ENCODE measurements around the gene GRXCR2. TPM values are rescaled to one million over a fixed set of nuclear protein-coding genes. Genes with fewer than 3 reads are reported as not detected.
"Not testable (repeated sequence)": the region's sequence is repeated elsewhere in the genome, so short reads cannot be mapped to it uniquely, and the experiment has no call there.

GRXCR2 gene
- total RNA-seq, 2 experiments from 2014 or later, result not detected

DNA sequence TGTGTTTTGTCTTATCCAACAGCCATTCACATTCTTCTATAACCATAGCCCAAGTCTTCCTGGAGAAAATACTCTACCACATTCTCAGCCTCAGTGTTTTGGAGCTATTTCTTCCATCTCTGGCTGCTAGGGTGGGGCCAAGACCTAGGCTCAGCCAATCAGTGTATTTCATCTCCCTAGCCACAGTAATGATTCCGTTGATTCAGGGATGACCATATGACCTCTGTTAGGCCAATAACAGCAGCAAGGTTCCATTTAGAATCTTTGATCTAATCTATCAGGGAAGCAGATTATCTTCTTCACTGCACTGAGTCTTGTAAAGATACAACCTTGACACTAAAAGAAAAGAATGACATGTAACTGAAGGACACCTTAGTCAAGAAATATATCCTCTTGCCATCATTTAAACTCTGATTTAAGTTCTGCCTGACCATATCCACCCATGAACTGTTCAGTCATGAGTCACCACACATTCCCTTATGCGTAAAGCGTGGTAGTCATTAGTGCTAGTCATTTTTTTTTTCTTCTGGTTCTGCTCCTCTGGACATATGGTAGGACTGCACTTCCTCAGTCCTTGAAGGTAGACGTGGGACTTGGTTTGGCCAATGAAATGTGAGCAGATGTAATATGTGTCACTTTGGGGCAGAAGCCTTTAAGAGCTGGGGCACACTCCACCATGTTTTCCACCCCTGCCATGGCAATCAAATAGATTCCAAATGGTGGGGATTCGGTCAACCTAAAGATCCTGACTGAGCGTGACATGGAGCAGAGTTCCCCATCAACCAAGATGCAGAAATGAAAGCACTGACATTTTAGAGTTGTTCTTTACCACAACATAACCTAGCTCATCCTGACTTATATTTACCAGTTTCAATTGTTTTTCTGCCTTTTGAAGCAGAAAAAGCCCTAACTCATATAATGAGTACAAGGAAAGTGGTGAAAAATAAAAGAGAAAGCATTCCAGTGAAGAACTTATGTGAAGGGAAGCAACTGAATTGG lies 25.0 kb downstream of the GRXCR2 start:
- no peaks in the 10 kb centered on the region for H3K4me1 Mint-ChIP-seq (ENCODE audit: low read depth)
- ChIA-PET POLR2A (no interaction called here), CTCF (no interaction called here)
- intact Hi-C loops (cut with micrococcal nuclease), result no loop called here
- H3K27ac Mint-ChIP-seq, result no peak overlapping the region
- no peak for DNase-seq
- no peak overlapping the region for H3K4me3 Mint-ChIP-seq
- H3K36me3 Mint-ChIP-seq, result no peaks in the 10 kb centered on the region
- no peaks in the 10 kb centered on the region for H3K9me3 Mint-ChIP-seq
- H3K27me3 Mint-ChIP-seq, result peaks cover 3% of the 10 kb centered on the region

GRCh38 chr5:145846081-145846480 lies 26.7 kb downstream of the GRXCR2 start:
- no peak for DNase-seq
- Mint-ChIP-seq H3K4me1 (ENCODE audit: low read depth) (no peaks in the 10 kb centered on the region), H3K4me3 (no peak overlapping the region), H3K27ac (no peak overlapping the region), H3K9me3 (no peaks in the 10 kb centered on the region), H3K27me3 (peaks cover 3% of the 10 kb centered on the region), H3K36me3 (no peaks in the 10 kb centered on the region)
- ChIA-PET CTCF (no interaction called here), POLR2A (no interaction called here)
- intact Hi-C loops (cut with micrococcal nuclease), result no loop called here

GRCh38 chr5:145841299-145841698 lies 31.5 kb downstream of the GRXCR2 start:
- POLR2A ChIA-PET, result no interaction called here
- peaks cover 2% of the 10 kb centered on the region for H3K4me1 Mint-ChIP-seq (ENCODE audit: low read depth)
- DNase-seq, result no peak
- H3K27ac Mint-ChIP-seq, result no peak overlapping the region
- intact Hi-C loops (cut with micrococcal nuclease), result no loop called here
- no peak overlapping the region for H3K4me3 Mint-ChIP-seq
- H3K36me3 Mint-ChIP-seq, result no peaks in the 10 kb centered on the region
- H3K9me3 Mint-ChIP-seq, result no peaks in the 10 kb centered on the region
- CTCF ChIA-PET, result interaction anchor here (0.9 to 1.4 kb wide), 2 partner anchors 14 to 16 kb away, joined by 3 to 4 read pairs; no protein-coding TSS in a partner anchor
- peaks cover 5% of the 10 kb centered on the region for H3K27me3 Mint-ChIP-seq

DNA sequence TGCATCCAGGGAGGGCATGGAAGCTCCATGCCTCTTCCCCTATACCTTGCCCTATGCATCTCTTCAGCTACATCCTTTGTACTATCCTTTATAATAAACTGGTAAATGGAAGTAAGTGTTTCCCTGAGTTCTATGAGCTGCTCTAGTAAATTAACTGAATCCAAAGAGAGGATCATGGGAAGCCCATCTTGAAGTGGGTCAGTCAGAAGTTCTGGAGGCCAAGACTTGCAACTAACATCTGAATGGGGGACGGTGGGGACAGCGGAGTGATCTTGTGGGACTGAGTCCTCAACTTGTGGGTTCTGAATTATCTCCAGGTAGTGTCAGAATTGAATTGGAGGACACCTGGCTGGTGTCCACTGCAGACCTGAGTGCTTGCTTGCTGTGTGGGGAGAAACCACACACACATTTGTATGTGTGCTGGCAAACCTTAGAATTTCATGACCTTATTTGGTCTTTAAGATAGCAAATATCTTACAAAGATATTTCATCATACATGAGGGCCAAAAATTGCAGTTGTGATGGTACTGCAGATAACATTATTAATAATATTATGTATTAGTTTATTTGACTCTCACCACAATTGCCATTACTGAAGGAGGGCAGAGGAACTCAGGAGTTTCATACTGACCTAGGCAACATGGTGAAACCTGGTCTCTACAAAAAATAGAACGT lies 32.2 kb downstream of the GRXCR2 start:
- H3K4me1 Mint-ChIP-seq (ENCODE audit: low read depth), result peaks cover 7% of the 10 kb centered on the region
- intact Hi-C loops (cut with micrococcal nuclease), result no loop called here
- H3K27ac Mint-ChIP-seq, result no peak overlapping the region
- ChIA-PET POLR2A (no interaction called here), CTCF (interaction anchor here (1.0 kb wide), 1 partner anchor 15 kb away, joined by 3 read pairs; no protein-coding TSS in a partner anchor)
- no peaks in the 10 kb centered on the region for H3K9me3 Mint-ChIP-seq
- H3K36me3 Mint-ChIP-seq, result no peaks in the 10 kb centered on the region
- no peak for DNase-seq
- no peak overlapping the region for H3K4me3 Mint-ChIP-seq
- H3K27me3 Mint-ChIP-seq, result peaks cover 7% of the 10 kb centered on the region

- Mint-ChIP-seq H3K9me3 (no peaks in the 10 kb centered on the region), H3K36me3 (no peaks in the 10 kb centered on the region), H3K4me3 (no peak overlapping the region), H3K4me1 (ENCODE audit: low read depth) (peaks cover 8% of the 10 kb centered on the region), H3K27me3 (peaks cover 7% of the 10 kb centered on the region), H3K27ac (no peak overlapping the region)
- CTCF ChIA-PET, result interaction anchor here (4.6 kb wide), 1 partner anchor 12 kb away, joined by 32 read pairs; no protein-coding TSS in a partner anchor
- intact Hi-C loops (cut with micrococcal nuclease), result loop anchor here (5.0 to 10.0 kb wide), 3 partner anchors 41 to 607 kb away; partner anchors contain the start of genes RBM27 and TCERG1
- POLR2A ChIA-PET, result no interaction called here
- no peak for DNase-seq
Observed at GRCh38 chr5:145838276-145838675, 34.5 kb downstream of the GRXCR2 start.

DNA sequence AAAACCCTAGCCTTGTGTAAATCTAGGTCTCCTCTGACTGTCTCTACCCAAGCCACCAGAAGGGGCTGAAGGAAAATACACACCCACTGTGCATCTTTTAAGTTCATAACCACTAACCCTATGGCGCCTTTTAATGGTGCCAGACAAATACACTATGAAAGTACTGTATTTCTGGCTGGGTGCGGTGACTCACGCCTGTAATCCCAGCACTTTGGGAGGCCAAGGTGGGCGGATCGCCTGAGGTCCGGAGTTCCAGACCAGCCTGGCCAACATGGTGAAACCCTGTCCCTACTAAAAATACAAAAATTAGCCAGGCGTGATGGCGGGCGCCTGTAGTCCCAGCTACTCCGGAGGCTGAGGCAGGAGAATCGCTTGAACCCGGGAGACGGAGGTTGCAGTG lies 36.6 kb downstream of the GRXCR2 start:
- DNase-seq; H3K36me3 Mint-ChIP-seq; H3K9me3 Mint-ChIP-seq; H3K27ac Mint-ChIP-seq; H3K27me3 Mint-ChIP-seq; H3K4me1 Mint-ChIP-seq (ENCODE audit: low read depth); H3K4me3 Mint-ChIP-seq; POLR2A ChIA-PET: not testable (repeated sequence)
- CTCF ChIA-PET, result interaction anchor here (4.6 kb wide), 1 partner anchor 10 kb away, joined by 32 read pairs; no protein-coding TSS in a partner anchor
- intact Hi-C loops (cut with micrococcal nuclease), result loop anchor here (5.0 to 10.0 kb wide), 3 partner anchors 39 to 609 kb away; partner anchors contain the start of genes RBM27 and TCERG1

DNA sequence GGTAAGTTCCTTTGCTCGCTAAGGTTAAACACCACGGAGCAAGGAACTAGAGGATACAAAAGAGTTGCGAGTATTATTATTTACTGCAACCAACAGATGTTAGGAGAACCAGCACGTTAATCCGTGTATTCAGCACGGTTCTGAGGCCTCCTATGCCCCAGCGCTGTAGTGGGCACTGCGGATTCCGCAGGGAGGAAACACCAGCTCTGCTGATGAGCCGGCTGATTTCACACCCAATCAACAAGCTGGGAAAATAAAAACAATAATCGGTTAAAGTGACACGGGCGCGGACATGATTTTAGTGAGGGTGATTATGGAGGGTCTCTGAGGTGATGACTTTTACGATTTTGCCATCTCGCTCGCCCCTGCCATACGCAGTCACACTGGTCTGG lies 37.0 kb downstream of the GRXCR2 start:
- Mint-ChIP-seq H3K36me3 (no peaks in the 10 kb centered on the region), H3K4me1 (ENCODE audit: low read depth) (peaks cover 9% of the 10 kb centered on the region), H3K4me3 (peak overlapping the region; percentile 53), H3K27ac (no peak overlapping the region), H3K9me3 (no peaks in the 10 kb centered on the region), H3K27me3 (peaks cover 7% of the 10 kb centered on the region)
- POLR2A ChIA-PET, result no interaction called here
- intact Hi-C loops (cut with micrococcal nuclease), result loop anchor here (2.0 to 10.0 kb wide), 4 partner anchors 39 to 609 kb away; partner anchors contain the start of genes RBM27, SH3RF2 and TCERG1
- CTCF ChIA-PET, result interaction anchor here (1.6 to 4.6 kb wide), 2 partner anchors 10 to 591 kb away, joined by 3 to 32 read pairs; no protein-coding TSS in a partner anchor
- DNase-seq, result no peak

- no peaks in the 10 kb centered on the region for H3K36me3 Mint-ChIP-seq
- intact Hi-C loops (cut with micrococcal nuclease), result loop anchor here (2.0 to 10.0 kb wide), 4 partner anchors 38 to 610 kb away; partner anchors contain the start of genes RBM27, SH3RF2 and TCERG1
- ChIA-PET CTCF (interaction anchor here (0.6 to 4.6 kb wide), 4 partner anchors 9 to 1631 kb away, joined by 3 to 32 read pairs (median 3); no protein-coding TSS in a partner anchor), POLR2A (interaction anchor here (0.5 kb wide), 1 partner anchor 21 kb away, joined by 4 read pairs; no protein-coding TSS in a partner anchor)
- H3K27me3 Mint-ChIP-seq, result peaks cover 7% of the 10 kb centered on the region
- H3K4me3 Mint-ChIP-seq, result peak within 1 kb of the TSS; percentile 53
- H3K4me1 Mint-ChIP-seq (ENCODE audit: low read depth), result peaks cover 11% of the 10 kb centered on the region
- no peak within 1 kb of the TSS for H3K27ac Mint-ChIP-seq
- peak; percentile 76 for DNase-seq
- no peaks in the 10 kb centered on the region for H3K9me3 Mint-ChIP-seq
Observed at GRCh38 chr5:145834917-145835847, 37.6 kb downstream of the GRXCR2 start, which contains the start of gene PRELID2. PRELID2 (minus strand) TSS chr5:145835342; CDS start chr5:145835251, 91 bp downstream.

DNA sequence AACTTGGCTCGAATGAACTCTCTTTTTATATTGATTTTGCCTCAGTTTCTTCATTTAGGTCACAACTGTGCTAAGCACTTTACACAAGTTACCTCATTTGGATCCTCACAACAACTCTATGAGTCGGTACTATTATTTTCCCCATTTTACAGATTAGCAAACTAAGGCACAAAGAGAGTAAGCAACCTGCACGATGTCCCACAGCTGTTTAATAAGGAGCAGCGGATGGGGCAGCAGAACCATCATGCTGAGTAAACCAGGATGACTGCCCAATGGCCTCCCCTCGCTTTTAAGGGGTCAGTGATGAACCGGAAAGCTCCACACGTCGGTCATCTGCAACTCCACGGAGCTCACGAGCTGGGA lies 38.3 kb downstream of the GRXCR2 start:
- intact Hi-C loops (cut with micrococcal nuclease), result loop anchor here (2.0 to 10.0 kb wide), 3 partner anchors 102 to 610 kb away; partner anchors contain the start of genes RBM27, SH3RF2 and TCERG1
- no peaks in the 10 kb centered on the region for H3K36me3 Mint-ChIP-seq
- H3K9me3 Mint-ChIP-seq, result no peaks in the 10 kb centered on the region
- H3K27ac Mint-ChIP-seq, result no peak overlapping the region
- peaks cover 11% of the 10 kb centered on the region for H3K4me1 Mint-ChIP-seq (ENCODE audit: low read depth)
- DNase-seq, result no peak
- CTCF ChIA-PET, result interaction anchor here (1.3 to 4.6 kb wide), 3 partner anchors 8 to 1631 kb away, joined by 3 to 32 read pairs (median 3); no protein-coding TSS in a partner anchor
- H3K4me3 Mint-ChIP-seq, result peak overlapping the region; percentile 45
- POLR2A ChIA-PET, result interaction anchor here (0.5 kb wide), 1 partner anchor 22 kb away, joined by 4 read pairs; no protein-coding TSS in a partner anchor
- H3K27me3 Mint-ChIP-seq, result peaks cover 7% of the 10 kb centered on the region

- H3K9me3 Mint-ChIP-seq, result no peaks in the 10 kb centered on the region
- H3K4me3 Mint-ChIP-seq, result no peak overlapping the region
- ChIA-PET POLR2A (no interaction called here), CTCF (interaction anchor here (4.6 kb wide), 1 partner anchor 7 kb away, joined by 32 read pairs; no protein-coding TSS in a partner anchor)
- DNase-seq, result no peak
- peaks cover 7% of the 10 kb centered on the region for H3K27me3 Mint-ChIP-seq
- peaks cover 11% of the 10 kb centered on the region for H3K4me1 Mint-ChIP-seq (ENCODE audit: low read depth)
- intact Hi-C loops (cut with micrococcal nuclease), result loop anchor here (2.0 to 10.0 kb wide), 3 partner anchors 103 to 611 kb away; partner anchors contain the start of genes RBM27, SH3RF2 and TCERG1
- H3K36me3 Mint-ChIP-seq, result no peaks in the 10 kb centered on the region
- H3K27ac Mint-ChIP-seq, result no peak overlapping the region
Observed at GRCh38 chr5:145833631-145834200, 39.1 kb downstream of the GRXCR2 start.
